Gastrocnemius medialis (tissue), 4 donors: Measurements from ENCODE around the gene KCNC3. TPM values are rescaled to one million over a fixed set of nuclear protein-coding genes. Genes with fewer than 3 reads are reported as not detected.

Experiments
- ATAC-seq, 2 donors: fragments of 150-250 bp; one replicate each; pipeline ENCODE4 v1.9.1; 2016
- DNase-seq, 2 donors: peaks; one replicate each; pipeline ENCODE4 v3.0.0-alpha.2; 2019
- H3K27ac ChIP-seq, 4 donors: fragments of 200-600 bp; sonication (generic); 1 replicate in 1 of 4; 2 replicates in 3 of 4; pipeline ENCODE4 v1.5.1; 2016 to 2018; ENCODE audit warnings: mild to moderate bottlenecking in 2 of 4, moderate library complexity in 1 of 4
- H3K27me3 ChIP-seq, 3 donors: fragments of 200-600 bp; sonication (generic) in 2 of 3; 1 replicate in 1 of 3; 2 replicates in 2 of 3; pipeline versions ENCODE4 v1.5.1 to v1.6.0; 2016 to 2019; ENCODE audit warnings: mild to moderate bottlenecking in 1 of 3, moderate library complexity in 1 of 3
- H3K36me3 ChIP-seq, 2 donors: fragments of 200-600 bp; sonication (generic) in 1 of 2; one replicate each; pipeline ENCODE4 v1.5.1; 2017 to 2018
- H3K4me1 ChIP-seq, 2 donors: fragments of 200-600 bp; sonication (generic) in 1 of 2; one replicate each; pipeline ENCODE4 v1.5.1; 2016 to 2017; ENCODE audit warnings: mild to moderate bottlenecking in 2 of 2
- H3K4me3 ChIP-seq, 4 donors: fragments of 200-600 bp; sonication (generic) in 3 of 4; 1 replicate in 1 of 4; 2 replicates in 3 of 4; pipeline ENCODE4 v1.5.1; 2016 to 2019; ENCODE audit warnings: mild to moderate bottlenecking in 2 of 4
- H3K9me3 ChIP-seq, 3 donors: fragments of 200-600 bp; sonication (generic) in 2 of 3; 1 replicate in 1 of 3; 2 replicates in 2 of 3; pipeline ENCODE4 v1.5.1; 2016 to 2019
- POLR2A ChIP-seq, 2 donors: fragments of 450-650 bp; IDR thresholded peaks; one replicate each; pipeline ENCODE4 v1.6.1; 2017; ENCODE audit warnings: antibody characterized with exemption in 2 of 2, mild to moderate bottlenecking in 2 of 2, moderate library complexity in 2 of 2
- in situ Hi-C, 4 donors: fragments of 200-750 bp; cut with MboI; loops; one replicate each; pipeline versions ENCODE4 v1.15.0 to v1.8.0; 2017; ENCODE audit warnings: low sequenced_read_pairs in 4 of 4
- intact Hi-C: fragments of 100-400 bp; cut with DNase I; formaldehyde crosslinking; loops from one replicate; pipeline ENCODE4 v1.15.1; 2023; ENCODE audit warnings: low total_unique reads
- total RNA-seq, 4 donors: library from RNA; depleted of rRNA; stranded (reverse); fragments of >200 nt; gene quantifications; one replicate each; pipeline versions ENCODE4 v1.1.0 to v1.2.3, GENCODE V29; 2016
- TF ChIP-seq, protein P1 (sequence below), 5 experiments: fragments of 450-650 bp in 3 of 5; fragments of 200-600 bp in 2 of 5; sonication (generic) in 2 of 5; IDR thresholded peaks in 4 of 5; conservative IDR thresholded peaks in 1 of 5; 1 replicate in 4 of 5; 2 replicates in 1 of 5; pipeline ENCODE4 v1.5.1; 2016 to 2019; ENCODE audit warnings: antibody characterized with exemption in 5 of 5, mild to moderate bottlenecking in 3 of 5, moderate library complexity in 3 of 5

The KCNC3 gene
- total RNA-seq, 4 donors from 2014 or later = 0.25 to 1.4 (median 0.53) TPM

DNA sequence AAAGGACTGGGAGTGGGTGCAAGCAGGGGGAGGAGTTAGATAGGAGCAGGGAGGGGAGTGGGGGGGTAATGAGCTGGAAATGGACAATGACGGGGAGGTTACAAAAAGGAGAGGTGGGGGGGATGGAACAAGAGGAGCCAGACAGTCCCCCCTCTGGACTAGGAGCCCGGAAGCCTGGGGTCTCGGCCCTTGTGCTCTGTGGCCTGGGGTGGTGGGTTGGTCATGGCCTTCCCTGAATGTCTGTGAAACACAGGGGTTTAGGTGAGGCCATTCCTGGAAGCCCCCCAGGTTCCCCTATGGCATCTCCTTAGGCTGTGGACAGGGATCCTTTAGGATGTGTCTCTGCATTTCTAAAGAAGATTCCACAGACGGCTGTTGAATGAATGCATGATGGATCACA, 12.1 kb downstream of the KCNC3 start:
- DNase-seq (no peak), ATAC-seq (no peak)
- Histone ChIP-seq H3K27ac (no peak overlapping the region), H3K36me3 (no peaks in the 10 kb centered on the region), H3K9me3 (no peaks in the 10 kb centered on the region), H3K4me1 (no peaks in the 10 kb centered on the region), H3K4me3 (no peak overlapping the region), H3K27me3 (peaks cover 36 to 45% (median 44%) of the 10 kb centered on the region in 3 donors)
- TF ChIP-seq, protein P1, sequence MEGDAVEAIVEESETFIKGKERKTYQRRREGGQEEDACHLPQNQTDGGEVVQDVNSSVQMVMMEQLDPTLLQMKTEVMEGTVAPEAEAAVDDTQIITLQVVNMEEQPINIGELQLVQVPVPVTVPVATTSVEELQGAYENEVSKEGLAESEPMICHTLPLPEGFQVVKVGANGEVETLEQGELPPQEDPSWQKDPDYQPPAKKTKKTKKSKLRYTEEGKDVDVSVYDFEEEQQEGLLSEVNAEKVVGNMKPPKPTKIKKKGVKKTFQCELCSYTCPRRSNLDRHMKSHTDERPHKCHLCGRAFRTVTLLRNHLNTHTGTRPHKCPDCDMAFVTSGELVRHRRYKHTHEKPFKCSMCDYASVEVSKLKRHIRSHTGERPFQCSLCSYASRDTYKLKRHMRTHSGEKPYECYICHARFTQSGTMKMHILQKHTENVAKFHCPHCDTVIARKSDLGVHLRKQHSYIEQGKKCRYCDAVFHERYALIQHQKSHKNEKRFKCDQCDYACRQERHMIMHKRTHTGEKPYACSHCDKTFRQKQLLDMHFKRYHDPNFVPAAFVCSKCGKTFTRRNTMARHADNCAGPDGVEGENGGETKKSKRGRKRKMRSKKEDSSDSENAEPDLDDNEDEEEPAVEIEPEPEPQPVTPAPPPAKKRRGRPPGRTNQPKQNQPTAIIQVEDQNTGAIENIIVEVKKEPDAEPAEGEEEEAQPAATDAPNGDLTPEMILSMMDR (IDR thresholded peaks at IDR 0.05 in 4 of 5, conservative IDR thresholded peaks at IDR 0.05 in 1 of 5) = no peak
- intact Hi-C loops = no loop called here
- in situ Hi-C loops = no loop called here

DNA sequence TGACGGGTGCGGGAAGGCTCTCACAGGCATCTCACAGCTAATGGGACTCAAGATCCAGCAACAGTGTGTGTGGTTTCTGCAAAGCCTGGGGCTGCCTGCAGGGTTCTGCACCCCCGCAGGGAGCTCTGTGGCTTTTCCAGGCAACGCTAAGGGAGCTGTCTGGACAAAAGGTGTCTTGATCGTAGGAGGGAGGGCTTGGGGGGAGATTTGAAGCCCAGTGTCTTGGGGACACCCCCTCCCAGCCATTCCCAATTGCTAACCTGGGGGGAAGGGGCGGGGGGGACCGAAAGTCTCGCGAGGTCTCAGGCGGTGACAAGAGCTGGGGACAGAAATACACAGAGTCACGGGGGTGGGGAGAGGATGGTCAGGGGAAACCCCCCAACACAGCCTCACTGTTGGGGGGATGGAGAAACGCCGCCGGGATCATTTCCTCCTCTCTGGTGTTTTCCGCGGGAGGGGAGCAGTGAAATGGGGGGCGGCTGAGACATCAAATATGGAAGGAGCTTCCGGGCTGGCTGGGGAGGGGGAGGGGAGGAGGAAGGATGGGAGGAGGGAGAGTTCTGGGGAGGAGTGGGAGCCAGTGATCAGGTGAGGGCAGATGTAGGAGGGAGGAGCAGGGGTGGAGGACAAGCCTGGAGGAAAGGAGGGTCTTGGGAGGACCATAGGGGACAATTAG, 13.3 kb downstream of the KCNC3 start:
- H3K27me3 ChIP-seq = peaks cover 41 to 57% (median 55%) of the 10 kb centered on the region in 3 donors
- H3K27ac ChIP-seq = no peak overlapping the region
- intact Hi-C loops (no loop called here), in situ Hi-C loops (no loop called here)
- DNase-seq (no peak), ATAC-seq (no peak)
- TF ChIP-seq, protein P1 (IDR thresholded peaks at IDR 0.05 in 4 of 5, conservative IDR thresholded peaks at IDR 0.05 in 1 of 5) = no peak
- TF ChIP-seq POLR2A (IDR thresholded peaks at IDR 0.05) = no peak
- H3K36me3 ChIP-seq = no peaks in the 10 kb centered on the region
- no peaks in the 10 kb centered on the region for H3K9me3 ChIP-seq
- no peaks in the 10 kb centered on the region for H3K4me1 ChIP-seq
- no peak overlapping the region for H3K4me3 ChIP-seq

DNA sequence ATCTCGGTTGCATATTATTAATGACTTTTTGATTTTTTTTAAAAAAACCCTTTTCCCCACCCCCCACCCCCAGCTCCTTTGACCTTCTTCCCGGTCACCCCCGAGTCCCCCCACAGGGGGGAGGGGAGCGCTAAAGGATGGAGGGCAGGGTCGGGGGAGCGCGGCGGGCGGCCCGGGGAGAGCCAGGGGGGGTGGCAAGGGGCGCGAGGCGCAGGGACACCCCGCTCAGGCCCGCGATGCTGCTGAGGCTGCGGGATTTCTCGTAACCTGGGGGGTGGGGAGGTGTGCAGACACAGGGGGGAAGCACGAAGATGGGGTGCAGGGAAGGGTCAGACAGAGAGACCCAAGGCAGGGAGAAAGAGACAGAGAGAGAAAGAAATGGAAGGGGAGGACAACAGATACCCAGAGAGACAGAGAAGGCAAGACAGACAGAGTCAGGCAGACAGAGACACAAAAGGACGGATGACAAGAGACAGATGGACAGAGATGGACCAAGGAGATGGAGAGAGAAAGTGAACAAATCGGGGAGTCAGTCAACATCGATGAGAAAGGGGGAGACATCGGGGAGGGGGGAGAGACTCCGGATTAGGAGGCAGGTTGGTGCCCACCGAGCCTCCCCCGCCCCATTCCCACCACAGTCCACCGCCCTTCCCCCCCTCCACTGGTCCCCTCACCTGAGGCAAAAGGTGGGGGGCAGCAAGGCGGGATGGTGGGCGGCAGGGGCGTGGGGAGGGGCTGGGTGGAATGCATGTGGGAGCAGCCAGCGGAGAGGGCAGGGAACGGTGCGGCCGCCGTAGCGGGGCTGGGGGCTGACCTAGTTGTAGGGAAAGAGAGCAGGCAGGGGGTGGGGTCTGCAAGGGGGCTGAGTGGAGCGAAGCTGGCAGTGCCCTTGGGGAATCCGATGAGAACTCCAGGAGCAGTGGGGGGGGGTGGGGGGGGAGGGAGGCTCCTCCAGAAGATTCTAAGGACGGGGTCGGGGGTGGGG, 14.2 kb downstream of the KCNC3 start:
- no peak overlapping the region for H3K4me3 ChIP-seq
- in situ Hi-C loops (no loop called here), intact Hi-C loops (no loop called here)
- no peaks in the 10 kb centered on the region for H3K36me3 ChIP-seq
- peaks cover 43 to 59% (median 57%) of the 10 kb centered on the region in 3 donors for H3K27me3 ChIP-seq
- no peak for DNase-seq
- no peak overlapping the region for H3K27ac ChIP-seq
- no peaks in the 10 kb centered on the region for H3K4me1 ChIP-seq
- no peak for ATAC-seq
- H3K9me3 ChIP-seq = no peaks in the 10 kb centered on the region
- TF ChIP-seq POLR2A (IDR thresholded peaks at IDR 0.05) = no peak
- TF ChIP-seq, protein P1 (IDR thresholded peaks at IDR 0.05 in 4 of 5, conservative IDR thresholded peaks at IDR 0.05 in 1 of 5) = no peak

DNA sequence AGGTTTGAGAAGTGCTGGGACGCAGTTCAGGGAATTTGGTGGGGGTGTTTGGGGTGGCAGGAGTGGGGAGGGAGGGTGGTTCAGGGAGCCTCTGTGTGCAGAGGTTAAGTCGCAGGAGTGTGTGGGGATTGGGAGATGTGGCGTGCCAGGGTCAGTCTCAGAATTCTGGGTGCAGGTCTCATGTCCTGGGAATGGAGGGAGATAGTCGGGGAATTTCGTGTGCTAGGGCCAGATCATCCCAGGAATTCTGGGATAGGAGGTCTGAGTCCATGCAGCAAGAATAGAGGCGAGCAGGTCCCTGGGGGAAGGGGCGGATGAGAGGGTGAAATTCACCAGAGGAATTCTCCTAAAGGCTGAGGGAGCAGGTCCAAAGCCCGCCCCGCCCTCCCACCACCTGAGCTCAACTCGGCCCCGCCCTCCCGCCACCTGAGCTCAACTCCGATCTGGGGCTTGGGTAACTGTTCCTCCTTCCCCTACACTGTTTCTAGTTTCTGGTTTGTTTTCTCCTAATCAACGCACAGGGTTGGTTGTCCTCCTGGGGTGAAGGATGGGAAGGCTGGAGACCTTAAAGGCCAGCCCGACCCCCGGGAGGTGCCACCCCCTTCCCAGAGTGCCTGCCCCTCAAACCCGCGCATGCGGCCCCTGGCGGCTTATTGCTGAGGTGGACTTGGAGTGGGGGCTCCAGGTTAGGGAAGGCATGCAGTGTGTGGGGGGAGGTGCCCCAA, 15.2 kb downstream of the KCNC3 start:
- DNase-seq (no peak), ATAC-seq (no peak)
- Histone ChIP-seq H3K27ac (no peak overlapping the region), H3K9me3 (no peaks in the 10 kb centered on the region), H3K27me3 (peaks cover 43 to 59% (median 57%) of the 10 kb centered on the region in 3 donors), H3K4me3 (no peak overlapping the region), H3K36me3 (peaks cover 0 to 4% of the 10 kb centered on the region in 2 donors), H3K4me1 (no peaks in the 10 kb centered on the region)
- in situ Hi-C loops = no loop called here
- intact Hi-C loops = no loop called here
- TF ChIP-seq, protein P1 (IDR thresholded peaks at IDR 0.05 in 4 of 5, conservative IDR thresholded peaks at IDR 0.05 in 1 of 5) = no peak
- TF ChIP-seq POLR2A (IDR thresholded peaks at IDR 0.05) = no peak
